ENCODE results near the gene TRAM2. TPM values are rescaled to one million over a fixed set of nuclear protein-coding genes. Genes with fewer than 3 reads are reported as not detected.

Gene TRAM2
- total RNA-seq, 1 donor from 2014 or later, result 12.6 TPM

DNA sequence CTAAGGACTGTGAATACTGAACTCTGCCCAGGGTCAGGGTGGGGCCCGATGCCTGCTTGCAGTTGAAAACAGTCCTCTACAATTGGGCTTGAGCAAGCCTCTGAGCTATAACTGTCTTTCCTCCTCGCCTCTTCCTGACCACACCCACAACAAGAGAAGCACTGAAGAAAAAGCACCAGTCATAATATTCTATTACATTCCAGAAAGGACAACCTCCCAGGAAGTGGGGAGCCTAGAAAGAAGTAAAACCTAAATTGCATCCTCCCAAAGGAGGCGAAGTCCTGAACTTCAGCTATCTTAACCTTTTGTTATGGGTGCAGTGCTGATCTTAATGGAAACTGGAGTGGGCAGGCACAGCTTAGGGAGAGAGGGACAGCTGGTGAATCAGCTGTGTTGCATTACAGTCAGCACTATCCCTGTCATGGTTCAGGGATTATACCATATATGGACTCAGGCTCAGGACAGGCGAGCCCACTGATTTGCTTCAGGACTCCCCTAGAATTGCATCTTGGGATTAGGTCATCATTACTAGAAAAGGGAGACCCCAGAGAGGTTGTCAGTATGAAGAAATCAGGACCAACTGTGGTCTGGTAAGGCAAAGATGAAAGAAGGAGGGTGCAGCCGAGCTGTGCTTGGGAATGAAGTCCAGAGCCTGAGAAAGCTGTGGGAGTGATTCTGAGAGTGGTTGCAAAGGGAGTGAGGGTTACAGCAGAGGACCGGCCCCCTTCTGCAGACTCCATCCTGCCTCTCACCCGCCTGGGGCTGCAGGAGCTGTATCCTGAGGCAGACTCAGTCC is 18.3 kb upstream of the TRAM2 start:
- DNase-seq (ENCODE audit: low read depth in 2 of 2), result no peak

DNA sequence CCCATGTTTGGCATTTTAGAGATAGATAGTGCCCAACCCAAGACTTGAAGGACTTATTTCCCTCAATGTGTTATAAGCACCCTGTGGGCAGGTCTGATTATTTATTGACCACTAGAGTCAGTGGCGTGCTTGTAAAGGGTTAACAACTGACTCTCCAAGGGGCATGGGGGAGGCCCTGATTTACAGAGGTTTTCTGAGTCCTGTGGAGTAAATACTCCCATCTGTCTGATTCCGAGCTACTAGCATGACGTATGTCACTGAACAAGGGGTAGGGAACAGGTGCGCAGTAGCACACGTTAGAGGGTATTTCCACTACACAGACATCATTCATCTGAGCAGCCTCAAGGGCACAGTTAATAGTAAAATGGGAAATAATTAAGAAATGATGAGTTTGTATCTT is 17.4 kb upstream of the TRAM2 start:
- no peak for DNase-seq (ENCODE audit: low read depth in 2 of 2)

- no peak for DNase-seq (ENCODE audit: low read depth in 2 of 2)
These were observed 15.0 kb upstream of the TRAM2 start for GRCh38 chr6:52591832-52592231.

GRCh38 chr6:52590152-52590891 is 13.5 kb upstream of the TRAM2 start:
- DNase-seq (ENCODE audit: low read depth in 2 of 2), result peak; percentile 36 to 62

DNA sequence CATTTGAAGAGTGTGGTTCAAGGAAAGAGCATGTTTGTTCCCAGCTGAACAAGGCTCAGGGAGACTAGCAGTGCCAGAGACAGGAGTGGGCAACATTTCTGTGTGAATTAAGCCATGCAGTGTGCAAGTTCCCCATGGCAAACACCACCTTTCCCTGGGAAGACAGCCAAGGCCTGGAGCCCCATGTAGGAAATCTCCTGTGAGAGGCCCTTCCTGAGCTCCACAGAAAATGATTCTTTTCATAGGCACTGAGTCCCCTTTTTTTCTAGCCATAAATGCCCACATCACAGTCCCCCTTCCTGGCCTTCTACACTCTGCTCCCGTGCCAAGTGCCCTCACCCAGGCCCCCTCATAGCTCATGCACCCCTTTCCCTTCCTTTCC is 11.8 kb upstream of the TRAM2 start:
- peak in 1 of 2 donors; percentile 43 for DNase-seq (ENCODE audit: low read depth in 2 of 2)

- no peak for DNase-seq (ENCODE audit: low read depth in 2 of 2)
These were observed 11.3 kb upstream of the TRAM2 start for GRCh38 chr6:52588087-52588709.

DNA sequence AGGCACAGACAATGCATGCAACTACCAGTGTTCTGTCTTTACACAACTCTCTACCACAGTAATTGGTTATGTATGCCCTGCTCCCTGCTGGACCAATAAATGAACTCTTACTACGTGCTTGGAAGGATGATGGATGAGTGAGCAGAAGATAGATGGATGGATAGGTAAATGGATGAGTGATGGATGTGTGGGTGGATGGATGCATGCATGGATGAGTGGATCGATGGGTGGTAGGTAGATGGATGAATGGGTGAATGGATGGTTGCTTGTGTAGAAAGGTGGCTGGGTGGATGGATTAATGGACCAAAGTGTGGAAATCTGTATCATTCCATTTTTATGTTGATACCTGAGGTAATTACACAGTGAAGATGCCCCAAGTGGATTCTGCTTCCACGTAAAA is 10.1 kb upstream of the TRAM2 start:
- DNase-seq (ENCODE audit: low read depth in 2 of 2), result no peak

DNA sequence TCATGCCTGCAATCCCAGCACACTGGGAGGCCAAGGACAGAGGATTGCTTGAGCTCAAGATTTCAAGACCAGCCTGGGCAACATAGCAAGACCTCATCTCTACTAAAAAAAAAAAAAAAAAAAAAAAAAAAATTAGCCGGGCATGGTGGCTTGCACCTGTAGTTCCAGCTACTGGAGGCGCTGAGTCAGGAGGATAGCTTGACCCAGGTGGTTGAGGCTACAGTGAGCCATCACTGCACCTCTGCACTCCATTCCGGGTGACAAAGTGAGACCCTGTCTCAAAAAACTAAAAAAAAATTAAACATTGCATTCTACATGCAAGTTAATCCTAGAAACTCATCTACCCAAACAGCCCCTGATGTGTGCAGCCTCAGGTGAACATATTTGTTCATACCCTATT is 7.3 kb upstream of the TRAM2 start:
- no peak for DNase-seq (ENCODE audit: low read depth in 2 of 2)

DNA sequence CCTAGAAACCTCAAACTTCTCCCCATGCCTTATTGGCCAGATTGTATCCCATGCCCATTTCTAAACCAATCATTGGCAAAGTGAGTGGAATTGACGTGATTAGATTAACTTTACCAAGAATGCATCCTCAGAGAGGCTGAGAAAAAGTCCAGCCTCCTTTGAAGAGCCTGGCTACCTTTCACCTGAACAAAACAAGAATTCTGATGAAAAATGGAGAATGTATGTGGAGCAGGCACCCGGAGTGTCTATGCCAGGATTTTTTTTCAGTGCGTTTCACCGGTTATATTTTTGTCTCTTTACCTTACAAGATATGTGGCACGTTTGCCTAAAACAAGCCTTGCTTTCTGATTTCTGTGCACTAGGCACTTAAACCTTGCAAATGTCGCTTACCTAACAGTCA is 6.1 kb upstream of the TRAM2 start:
- no peak for DNase-seq (ENCODE audit: low read depth in 2 of 2)

GRCh38 chr6:52582446-52582845 is 5.6 kb upstream of the TRAM2 start:
- DNase-seq (ENCODE audit: low read depth in 2 of 2), result no peak

DNA sequence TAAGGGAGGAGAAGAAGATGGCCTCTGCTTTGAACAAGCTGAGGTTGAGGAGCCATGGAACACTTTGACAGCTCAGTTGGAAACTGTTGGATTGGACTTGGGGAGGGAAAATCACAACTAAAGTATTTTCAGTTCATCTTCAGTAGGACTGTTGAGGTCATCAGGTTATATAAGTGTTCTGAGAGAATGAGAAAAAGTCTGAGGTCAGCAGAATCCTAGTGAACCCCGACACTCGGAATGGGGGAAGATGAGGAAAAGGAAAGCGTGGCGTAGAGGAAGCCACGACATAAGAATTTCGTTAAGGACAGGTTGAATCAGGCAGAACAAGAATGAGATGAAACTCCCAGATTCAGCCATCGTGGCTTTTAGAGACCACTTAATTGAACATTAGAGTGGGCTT is 4.0 kb upstream of the TRAM2 start:
- DNase-seq (ENCODE audit: low read depth in 2 of 2), result no peak

- no peak for DNase-seq (ENCODE audit: low read depth in 2 of 2)
These were observed 2.3 kb upstream of the TRAM2 start for GRCh38 chr6:52579006-52579660.

DNA sequence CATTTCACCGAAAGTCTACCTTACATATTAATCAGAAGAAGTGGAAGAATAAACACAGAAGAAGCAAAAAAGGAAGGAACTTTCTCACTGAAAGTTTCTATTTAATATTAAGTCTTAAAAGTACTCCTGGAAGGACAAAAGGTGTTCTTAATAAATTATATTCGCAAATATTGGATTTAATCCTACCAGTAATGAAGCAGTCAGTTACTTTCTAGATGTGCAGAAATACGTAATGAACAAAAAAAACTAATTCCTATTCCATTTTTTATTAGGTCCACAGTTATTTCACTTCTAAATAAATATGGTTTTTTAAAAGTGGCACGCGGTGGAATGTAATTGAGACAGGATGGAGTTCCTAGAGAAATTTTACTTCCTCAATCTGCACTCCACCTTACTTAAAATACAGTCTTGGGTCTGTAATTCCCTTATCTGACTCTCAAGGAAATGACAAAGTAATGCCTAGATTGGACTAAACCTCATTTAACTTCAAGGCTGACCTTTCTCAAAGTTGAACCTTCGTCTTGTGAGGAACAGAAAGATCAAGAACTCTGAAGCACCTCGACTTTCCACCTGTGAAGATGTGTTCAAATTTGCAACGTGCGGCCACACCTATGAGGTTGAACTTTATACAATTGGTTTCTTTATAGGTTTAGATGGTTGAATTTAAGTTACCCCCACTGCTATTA is 1.1 kb upstream of the TRAM2 start:
- no peak for DNase-seq (ENCODE audit: low read depth in 2 of 2)

GRCh38 chr6:52576392-52577021 is 353 bp downstream of the TRAM2 start:
- DNase-seq (ENCODE audit: low read depth in 2 of 2), result peak; percentile 69 to 89

- DNase-seq (ENCODE audit: low read depth in 2 of 2), result no peak
These were observed 837 bp downstream of the TRAM2 start for GRCh38 chr6:52576054-52576391.

GRCh38 chr6:52575502-52575892 is 1.4 kb downstream of the TRAM2 start:
- no peak for DNase-seq (ENCODE audit: low read depth in 2 of 2)

DNA sequence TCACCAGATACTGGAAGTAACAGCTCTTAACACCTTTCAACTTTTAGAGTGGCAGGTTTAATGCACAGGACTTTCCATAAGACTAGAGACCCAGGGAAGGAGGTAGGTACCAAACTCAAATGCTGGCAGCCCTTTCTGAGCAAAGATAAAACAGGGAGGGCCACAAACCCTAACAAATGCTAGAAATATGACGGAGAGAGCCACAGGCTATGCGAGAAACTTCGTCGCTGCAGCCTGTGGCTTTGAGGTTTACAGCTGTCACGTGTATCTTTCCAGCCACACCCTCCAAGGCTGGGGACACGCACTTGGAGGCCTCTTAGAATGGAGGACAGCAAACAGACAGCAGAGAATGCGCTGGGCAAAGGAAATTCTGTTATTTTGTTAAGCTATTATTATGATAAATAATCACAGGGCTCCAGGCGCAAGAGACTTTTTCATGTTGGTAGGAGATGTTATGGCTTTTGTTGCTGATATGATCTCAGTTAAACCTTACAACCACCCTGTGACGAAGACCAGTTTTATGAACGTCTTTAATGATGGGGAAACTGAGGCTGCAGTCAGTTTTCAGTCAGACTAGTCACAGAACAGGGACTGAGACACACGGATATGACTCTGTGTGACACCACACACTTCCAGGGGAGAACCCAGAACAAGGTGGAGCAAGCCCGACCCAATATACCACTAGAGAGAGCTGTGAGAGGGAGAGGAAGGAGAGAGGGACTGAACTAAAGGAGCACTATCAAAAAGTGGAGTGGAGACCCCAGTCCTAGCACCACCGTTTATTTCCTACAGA is 2.0 kb downstream of the TRAM2 start:
- peak in 1 of 2 donors; percentile 25 for DNase-seq (ENCODE audit: low read depth in 2 of 2)

GRCh38 chr6:52573295-52573694 is 3.6 kb downstream of the TRAM2 start:
- no peak for DNase-seq (ENCODE audit: low read depth in 2 of 2)

DNA sequence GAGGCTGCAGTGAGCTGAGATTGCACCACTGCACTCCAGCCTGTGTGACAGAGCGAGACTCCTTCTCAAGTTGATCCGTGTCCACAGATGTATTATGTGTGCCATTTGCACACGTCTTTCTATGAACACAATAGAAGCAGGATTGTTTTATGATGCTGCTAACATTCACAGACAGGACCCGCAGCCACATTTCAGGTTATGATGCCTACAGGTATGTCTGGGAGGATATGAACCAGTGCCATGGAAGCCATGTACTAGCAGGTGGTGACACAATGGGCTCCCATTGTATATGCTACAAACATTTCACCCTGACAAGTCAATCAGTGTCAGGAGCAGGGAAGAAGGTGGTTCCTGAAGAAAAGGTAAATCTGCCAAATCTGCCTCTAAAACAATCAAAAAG is 4.3 kb downstream of the TRAM2 start:
- no peak for DNase-seq (ENCODE audit: low read depth in 2 of 2)

- peak in 1 of 2 donors; percentile 48 for DNase-seq (ENCODE audit: low read depth in 2 of 2)
These were observed 5.6 kb downstream of the TRAM2 start for GRCh38 chr6:52571099-52571755.
